SU-DHL-6 (cell line): Measurements from ENCODE around the gene EPHB2.

Source experiments
- H2AFZ ChIP-seq: fragments of 200-600 bp; sonication (generic); 2 replicates; pipeline ENCODE4 v1.6.1; 2014; ENCODE audit warnings: low read depth, mild to moderate bottlenecking, moderate library complexity, mixed read lengths, antibody characterized with exemption, low read length; ENCODE audit not compliant: severe bottlenecking
- H3F3A ChIP-seq: fragments of 200-600 bp; shearing (Covaris generic); 2 replicates; pipeline ENCODE4 v1.6.0; 2016; ENCODE audit warnings: antibody characterized with exemption, mild to moderate bottlenecking; ENCODE audit not compliant: insufficient read depth
- H3K27ac ChIP-seq: fragments of 200-600 bp; sonication (generic); 2 replicates; pipeline ENCODE4 v1.5.1; 2016; ENCODE audit warnings: low read depth, mild to moderate bottlenecking, low read length, moderate library complexity, mixed read lengths
- H3K27me3 ChIP-seq: fragments of 200-600 bp; sonication (generic), shearing (Covaris generic); 2 replicates; pipeline ENCODE4 v1.6.0; 2014; ENCODE audit warnings: mild to moderate bottlenecking, low read length
- H3K36me3 ChIP-seq: fragments of 200-600 bp; sonication (generic); 2 replicates; pipeline ENCODE4 v1.6.1; 2014; ENCODE audit warnings: mild to moderate bottlenecking, low read length, mixed read lengths
- H3K4me2 ChIP-seq: fragments of 300-600, 200-600 bp; shearing (Covaris generic), sonication (generic); 2 replicates; pipeline ENCODE4 v1.6.0; 2014; ENCODE audit warnings: low read length, low read depth, mild to moderate bottlenecking; ENCODE audit not compliant: poor library complexity, severe bottlenecking
- H3K4me3 ChIP-seq: fragments of 200-600 bp; sonication (generic); 2 replicates; pipeline ENCODE4 v1.5.1; 2014; ENCODE audit warnings: antibody characterized with exemption, low read length, mild to moderate bottlenecking, mixed read lengths; ENCODE audit not compliant: insufficient read depth, poor library complexity, severe bottlenecking
- H3K79me2 ChIP-seq: fragments of 200-600 bp; sonication (generic); 2 replicates; pipeline ENCODE4 v1.6.1; 2014; ENCODE audit warnings: mild to moderate bottlenecking, low read length, moderate library complexity; ENCODE audit not compliant: insufficient read depth
- H3K9ac ChIP-seq: fragments of 200-600 bp; sonication (generic); 2 replicates; pipeline ENCODE4 v1.7.0; 2014; ENCODE audit warnings: mild to moderate bottlenecking, low read length
- H3K9me2 ChIP-seq: fragments of 200-600 bp; sonication (generic); replicated peaks from 2 replicates; pipeline ENCODE4 v1.6.1; 2014; ENCODE audit warnings: low read length; ENCODE audit not compliant: insufficient read depth
- H3K9me3 ChIP-seq: fragments of 200-600 bp; sonication (generic); 2 replicates; pipeline ENCODE4 v1.6.1; 2014; ENCODE audit warnings: low read length, mixed read lengths; ENCODE audit not compliant: insufficient read depth
- H4K20me1 ChIP-seq: fragments of 200-600 bp; sonication (generic); 2 replicates; pipeline ENCODE4 v1.6.1; 2014; ENCODE audit warnings: low read depth, mild to moderate bottlenecking, antibody characterized with exemption, low read length, moderate library complexity, mixed read lengths
- CTCF ChIP-seq: fragments of 200-600 bp; sonication (generic); IDR thresholded peaks from one replicate; pipeline ENCODE4 v1.5.1; 2017; ENCODE audit warnings: antibody characterized with exemption, mild to moderate bottlenecking, low read length, moderate library complexity; ENCODE audit not compliant: insufficient read depth, poor library complexity, severe bottlenecking
- EZH2phosphoT487 ChIP-seq: fragments of 200-600 bp; sonication (generic), shearing (Covaris generic); conservative IDR thresholded peaks from 2 replicates; pipeline ENCODE4 v1.6.1; 2018; ENCODE audit warnings: mild to moderate bottlenecking, antibody characterized with exemption, low read length, moderate library complexity, mixed read lengths

EPHB2 gene

DNA sequence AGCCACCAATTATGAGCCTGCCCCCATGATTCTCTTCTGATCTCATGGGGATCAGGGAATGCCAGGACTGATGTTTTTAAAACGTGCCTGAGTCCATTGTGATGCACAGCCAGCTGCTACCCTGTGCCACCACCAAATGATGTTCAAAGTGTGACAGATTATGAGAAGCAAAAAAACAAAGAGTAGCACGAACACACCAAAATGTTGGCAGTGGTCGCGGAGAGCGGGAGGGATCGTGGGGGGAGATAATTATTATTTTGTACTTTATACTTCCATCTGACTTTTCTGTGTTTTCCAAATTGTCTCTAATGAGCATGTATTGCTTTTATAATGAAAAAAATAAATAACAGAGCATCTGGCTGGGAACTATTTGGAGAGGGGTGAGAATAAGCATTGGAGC lies 50.5 kb downstream of the EPHB2 start:
- Histone ChIP-seq H3K79me2 (no peaks in the 10 kb centered on the region), H2AFZ (no peak overlapping the region), H3F3A (no peaks in the 10 kb centered on the region), H3K9me2 (no peaks in the 10 kb centered on the region), H3K9me3 (no peaks in the 10 kb centered on the region), H4K20me1 (no peaks in the 10 kb centered on the region), H3K4me2 (no peak overlapping the region), H3K36me3 (no peaks in the 10 kb centered on the region), H3K27ac (no peak overlapping the region), H3K9ac (no peak overlapping the region), H3K4me3 (no peak overlapping the region), H3K27me3 (no peaks in the 10 kb centered on the region)
- TF ChIP-seq EZH2phosphoT487: no peak
- TF ChIP-seq CTCF: no peak

DNA sequence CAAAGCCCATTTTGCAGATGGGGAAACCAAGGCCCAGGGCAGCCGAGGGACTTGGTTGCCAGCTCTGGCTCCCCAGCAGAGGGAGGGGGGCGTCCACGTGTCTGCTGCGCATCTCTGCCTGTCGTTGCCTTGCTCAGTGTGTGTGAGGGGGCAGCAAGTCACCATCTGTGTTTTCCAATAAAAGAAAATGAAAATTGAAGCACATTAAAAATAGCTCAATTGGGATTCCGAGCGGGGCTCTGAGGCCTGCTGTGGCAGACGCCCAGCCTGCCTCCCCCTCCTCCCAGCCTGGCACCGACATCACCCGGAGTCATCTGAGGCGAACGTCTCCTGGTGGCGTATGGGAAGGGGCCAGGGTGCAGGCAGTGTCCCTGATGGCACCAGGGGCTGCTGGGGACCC lies 51.2 kb downstream of the EPHB2 start:
- Histone ChIP-seq H3K36me3 (no peaks in the 10 kb centered on the region), H3F3A (no peaks in the 10 kb centered on the region), H3K9ac (no peak overlapping the region), H2AFZ (no peak overlapping the region), H3K9me3 (no peaks in the 10 kb centered on the region), H3K27ac (no peak overlapping the region), H3K9me2 (no peaks in the 10 kb centered on the region), H3K4me3 (no peak overlapping the region), H3K79me2 (no peaks in the 10 kb centered on the region), H3K27me3 (no peaks in the 10 kb centered on the region), H4K20me1 (no peaks in the 10 kb centered on the region), H3K4me2 (no peak overlapping the region)
- no peak for TF ChIP-seq CTCF
- no peak for TF ChIP-seq EZH2phosphoT487

DNA sequence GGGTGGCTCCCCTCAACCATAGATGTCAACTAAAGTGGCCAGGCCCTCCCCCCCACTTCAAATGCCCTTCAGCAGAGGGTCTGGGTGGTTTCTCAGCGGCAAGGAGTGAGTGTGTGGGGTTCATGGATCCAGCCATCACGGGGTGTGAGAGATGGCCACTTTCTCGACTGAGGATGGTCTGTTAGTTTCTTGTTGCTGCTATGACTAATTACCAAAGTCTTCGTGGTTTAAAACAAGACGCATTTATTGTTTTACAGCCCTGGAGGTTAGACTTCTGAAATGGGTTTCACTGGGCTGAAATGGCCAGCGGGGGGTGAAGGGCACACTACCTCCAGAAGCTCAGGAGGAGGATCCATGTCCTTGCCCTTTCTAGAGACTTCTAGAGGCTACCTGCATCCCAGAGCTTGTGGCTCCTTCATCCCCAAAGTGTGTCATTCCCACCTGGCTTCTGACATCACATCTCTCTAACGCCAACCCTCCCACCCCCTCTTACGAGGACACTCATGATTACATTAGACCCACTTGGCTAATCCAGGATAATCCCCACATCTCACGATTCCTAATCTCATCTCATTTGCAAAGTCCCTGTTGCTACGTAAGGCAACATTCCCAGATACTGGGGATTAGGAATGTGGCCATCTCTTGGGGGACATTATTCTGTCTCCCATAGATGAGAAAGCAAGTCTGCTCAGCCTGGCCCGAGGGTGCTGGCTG lies 53.0 kb downstream of the EPHB2 start:
- Histone ChIP-seq H2AFZ (no peak overlapping the region), H3F3A (no peaks in the 10 kb centered on the region), H3K9me2 (no peaks in the 10 kb centered on the region), H3K4me3 (no peak overlapping the region), H4K20me1 (no peaks in the 10 kb centered on the region), H3K4me2 (no peak overlapping the region), H3K9me3 (no peaks in the 10 kb centered on the region), H3K79me2 (no peaks in the 10 kb centered on the region), H3K27ac (no peak overlapping the region), H3K27me3 (no peaks in the 10 kb centered on the region), H3K9ac (no peak overlapping the region), H3K36me3 (no peaks in the 10 kb centered on the region)
- TF ChIP-seq CTCF (no peak), EZH2phosphoT487 (no peak)

DNA sequence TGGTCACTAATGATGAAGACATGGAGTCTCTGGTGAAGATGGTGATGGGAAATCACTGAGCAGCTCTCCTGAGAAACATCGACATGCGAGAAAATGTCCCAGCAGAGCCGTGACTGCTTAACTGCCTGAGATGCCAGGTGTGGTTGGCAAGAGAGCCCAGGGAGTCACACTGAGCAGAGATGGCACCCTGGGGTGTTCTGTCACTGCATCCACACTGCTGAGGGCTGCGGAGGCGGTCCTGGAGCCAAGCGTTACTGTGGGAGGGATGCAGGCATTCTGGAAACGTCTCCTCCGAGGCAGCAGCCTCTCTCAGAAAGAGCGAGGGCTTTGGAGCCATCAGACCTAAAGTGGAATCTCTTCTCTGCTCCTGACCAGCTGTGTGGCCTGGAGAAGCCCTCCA lies 57.2 kb downstream of the EPHB2 start:
- no peaks in the 10 kb centered on the region for H3K27me3 ChIP-seq
- H3K9me2 ChIP-seq: no peaks in the 10 kb centered on the region
- no peak overlapping the region for H3K4me2 ChIP-seq

More for the DNA sequence above, 57.2 kb downstream of the EPHB2 start:
- H3F3A ChIP-seq: no peaks in the 10 kb centered on the region
- H4K20me1 ChIP-seq: no peaks in the 10 kb centered on the region
- H3K4me3 ChIP-seq: no peak overlapping the region
- no peaks in the 10 kb centered on the region for H3K79me2 ChIP-seq
- no peak overlapping the region for H2AFZ ChIP-seq
- H3K9me3 ChIP-seq: no peaks in the 10 kb centered on the region
- H3K27ac ChIP-seq: no peak overlapping the region
- H3K36me3 ChIP-seq: no peaks in the 10 kb centered on the region
- TF ChIP-seq EZH2phosphoT487: no peak
- TF ChIP-seq CTCF: no peak
- H3K9ac ChIP-seq: no peak overlapping the region
